NCI-H526 (cell line): Measurements from ENCODE around the gene KCNQ1.

Experiments
- DNase-seq, 2 experiments: peaks; one replicate each; lab custom pipeline; 2025; lab: John Stamatoyannopoulos, UW

Gene KCNQ1

GRCh38 chr11:2647953-2648352 is 203.1 kb downstream of the KCNQ1 start:
- no peak for DNase-seq

GRCh38 chr11:2649400-2649799 is 204.6 kb downstream of the KCNQ1 start:
- no peak for DNase-seq

- no peak for DNase-seq
Measured at GRCh38 chr11:2649848-2650247, 205.0 kb downstream of the KCNQ1 start.

GRCh38 chr11:2650343-2650867 is 205.6 kb downstream of the KCNQ1 start:
- DNase-seq: no peak

GRCh38 chr11:2651054-2651617 is 206.3 kb downstream of the KCNQ1 start:
- DNase-seq: no peak

- DNase-seq: no peak
Measured at GRCh38 chr11:2651826-2652271, 207.0 kb downstream of the KCNQ1 start.

- DNase-seq: no peak
Measured at GRCh38 chr11:2652333-2653197, 207.8 kb downstream of the KCNQ1 start.

- no peak for DNase-seq
Measured at GRCh38 chr11:2653198-2653551, 208.4 kb downstream of the KCNQ1 start.

GRCh38 chr11:2653930-2654739 is 209.3 kb downstream of the KCNQ1 start:
- no peak for DNase-seq

- DNase-seq: no peak
Measured at GRCh38 chr11:2655016-2655719, 210.4 kb downstream of the KCNQ1 start.

GRCh38 chr11:2655834-2656622 is 211.2 kb downstream of the KCNQ1 start:
- DNase-seq: no peak

GRCh38 chr11:2656859-2657258 is 212.1 kb downstream of the KCNQ1 start:
- DNase-seq: no peak

- DNase-seq: no peak
Measured at GRCh38 chr11:2657697-2658284, 213.0 kb downstream of the KCNQ1 start.

GRCh38 chr11:2660357-2660939 is 215.6 kb downstream of the KCNQ1 start:
- DNase-seq: no peak

GRCh38 chr11:2661173-2662023 is 216.6 kb downstream of the KCNQ1 start:
- DNase-seq: no peak

GRCh38 chr11:2662024-2662312 is 217.2 kb downstream of the KCNQ1 start:
- DNase-seq: no peak

GRCh38 chr11:2662430-2663299 is 217.9 kb downstream of the KCNQ1 start:
- no peak for DNase-seq

- DNase-seq: no peak
Measured at GRCh38 chr11:2663506-2663905, 218.7 kb downstream of the KCNQ1 start.

- no peak for DNase-seq
Measured at GRCh38 chr11:2663915-2664314, 219.1 kb downstream of the KCNQ1 start.
